Stimulated activated CD4-positive, alpha-beta T cell treated with anti-CD3 and anti-CD28 coated beads, TNF-alpha, amount 100 ng/mL, for 4 hours (primary cell): ENCODE results near the gene AFAP1.

Experiments
- DNase-seq, 3 experiments: peaks; one replicate each; pipeline ENCODE4 v3.0.0-alpha.2; 2020; ENCODE audit warnings: low read depth in 3 of 3

Gene AFAP1

DNA sequence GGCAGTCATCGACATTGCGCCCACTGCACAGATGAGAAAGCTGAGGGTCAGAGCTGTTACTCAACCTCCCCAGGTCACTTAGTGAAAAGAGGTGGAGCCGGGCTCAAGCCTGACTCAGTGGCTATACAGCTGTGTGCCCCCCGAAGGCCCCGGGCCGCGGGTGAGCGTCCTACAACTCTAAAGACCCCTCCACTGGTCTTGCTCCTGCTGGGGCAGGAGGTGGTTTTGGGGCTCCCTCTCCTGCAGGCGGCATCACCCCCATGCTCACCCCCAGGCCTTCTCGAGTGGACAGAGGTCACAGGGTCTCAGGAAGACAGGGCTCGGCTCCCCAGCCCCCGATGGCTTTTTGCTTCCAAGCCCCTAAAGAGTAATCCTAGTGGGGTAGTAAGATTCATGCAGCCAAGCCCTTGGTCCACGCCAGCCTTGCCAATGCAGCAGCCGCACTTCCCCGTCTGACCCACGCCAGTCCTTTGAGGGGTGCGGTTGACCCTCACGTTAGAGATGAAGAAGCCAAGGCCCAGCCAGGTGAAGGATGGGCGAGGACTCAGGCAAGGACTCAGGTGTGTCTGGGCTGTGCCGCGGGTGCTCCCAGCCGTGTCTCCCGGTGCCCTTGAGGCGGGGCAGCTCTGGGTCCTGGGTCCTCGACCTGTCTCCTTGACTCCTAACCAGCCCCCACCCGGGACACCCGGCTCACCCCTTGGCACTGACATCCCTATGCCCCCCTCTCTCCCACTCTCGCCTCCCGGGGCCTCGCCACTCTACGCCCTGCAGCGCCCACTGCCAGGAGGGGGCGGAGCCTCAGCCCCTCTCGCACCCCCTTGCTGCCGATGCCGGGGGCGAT lies 200.4 kb downstream of the AFAP1 start:
- DNase-seq, result no peak

- no peak for DNase-seq
These were observed 201.1 kb downstream of the AFAP1 start for GRCh38 chr4:7738458-7739076.

GRCh38 chr4:7737752-7738457 lies 201.8 kb downstream of the AFAP1 start:
- DNase-seq, result no peak

- DNase-seq, result no peak
These were observed 202.4 kb downstream of the AFAP1 start for GRCh38 chr4:7737268-7737645.

GRCh38 chr4:7736436-7737267 lies 203.0 kb downstream of the AFAP1 start:
- no peak for DNase-seq

DNA sequence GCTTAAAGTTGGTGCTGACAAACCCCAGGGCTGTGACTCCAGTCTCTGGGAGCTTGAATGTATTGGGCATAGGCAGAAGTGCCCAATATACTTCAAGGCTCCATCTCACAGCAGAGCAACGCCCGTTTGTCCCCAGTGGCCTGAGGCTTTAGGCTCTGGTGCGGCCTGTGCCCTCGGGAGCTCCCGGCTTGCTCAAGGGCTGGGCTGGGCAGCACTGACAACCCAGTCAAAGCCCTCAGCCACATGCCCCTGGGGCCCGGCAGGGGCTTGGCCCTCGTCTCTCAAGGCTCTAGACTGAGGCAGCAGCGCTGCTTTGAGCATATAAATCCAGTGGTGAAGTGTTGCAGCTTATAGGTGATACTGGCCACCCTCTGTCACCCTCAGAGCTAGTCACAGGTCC lies 203.7 kb downstream of the AFAP1 start:
- DNase-seq, result no peak

DNA sequence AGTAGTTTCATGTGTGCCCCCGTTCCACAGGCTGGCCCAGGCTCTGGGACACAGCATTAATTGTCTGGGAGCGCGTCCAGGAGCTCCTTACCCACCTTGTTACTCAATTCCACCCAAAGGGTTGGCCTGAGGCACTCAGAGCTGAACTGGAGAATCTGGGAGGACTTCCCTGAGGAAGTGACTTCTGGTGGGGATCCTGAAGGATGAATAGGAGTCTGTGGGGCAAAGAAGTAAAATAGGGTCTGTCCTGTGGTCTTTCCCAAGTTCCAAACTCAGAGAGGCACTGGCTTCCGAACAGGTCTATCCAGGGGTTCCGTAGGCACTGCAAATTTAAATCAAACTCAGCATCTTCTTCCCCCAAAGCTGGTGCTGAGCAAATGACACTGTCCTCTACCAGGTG lies 204.3 kb downstream of the AFAP1 start:
- DNase-seq, result no peak

GRCh38 chr4:7734651-7735260 lies 204.9 kb downstream of the AFAP1 start:
- DNase-seq, result no peak

- DNase-seq, result no peak
These were observed 205.6 kb downstream of the AFAP1 start for GRCh38 chr4:7733801-7734650.

GRCh38 chr4:7733201-7733600 lies 206.5 kb downstream of the AFAP1 start:
- DNase-seq, result no peak

GRCh38 chr4:7732263-7732662 lies 207.4 kb downstream of the AFAP1 start:
- DNase-seq, result no peak

DNA sequence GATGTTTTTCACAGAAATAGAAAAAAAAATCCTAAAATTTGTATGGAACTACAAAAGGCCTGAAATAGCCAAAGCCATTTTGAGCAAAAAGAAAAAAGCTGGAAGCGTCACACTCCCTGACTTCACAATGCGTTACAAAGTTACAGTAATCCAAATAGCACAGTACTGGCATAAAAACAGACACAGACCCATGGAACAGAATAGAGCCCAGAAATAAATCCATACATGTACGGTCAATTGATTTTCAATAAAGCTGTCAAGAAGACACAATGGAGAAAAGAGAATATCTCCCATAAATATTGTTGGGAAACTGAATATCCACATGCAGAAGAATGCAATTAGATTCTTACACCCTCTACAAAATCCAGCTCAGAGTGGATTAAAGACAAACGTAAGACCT lies 208.2 kb downstream of the AFAP1 start:
- DNase-seq, result no peak

GRCh38 chr4:7727749-7728148 lies 211.9 kb downstream of the AFAP1 start:
- DNase-seq, result no peak

GRCh38 chr4:7726665-7727413 lies 212.8 kb downstream of the AFAP1 start:
- DNase-seq, result no peak

DNA sequence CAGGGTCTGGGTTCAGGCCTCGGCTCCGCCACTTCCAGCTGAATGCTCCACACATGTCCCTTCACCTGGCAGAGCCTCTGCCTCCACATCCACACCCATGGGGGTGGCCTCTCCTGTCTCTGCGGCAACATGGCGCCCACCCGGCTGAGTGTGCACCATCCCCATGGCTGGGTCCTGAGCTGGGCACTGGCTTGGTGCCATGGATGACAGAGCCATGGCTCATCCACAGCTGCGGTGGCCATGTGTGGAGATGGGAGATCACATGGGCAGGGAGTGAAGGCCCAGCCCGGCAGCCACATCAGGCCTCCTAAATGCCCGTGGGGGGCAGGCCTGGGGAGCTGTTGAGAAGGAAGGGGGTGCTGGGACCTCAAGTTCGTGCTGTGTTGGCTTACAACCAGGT lies 213.7 kb downstream of the AFAP1 start:
- DNase-seq, result no peak

GRCh38 chr4:7723625-7724024 lies 216.0 kb downstream of the AFAP1 start:
- no peak for DNase-seq

DNA sequence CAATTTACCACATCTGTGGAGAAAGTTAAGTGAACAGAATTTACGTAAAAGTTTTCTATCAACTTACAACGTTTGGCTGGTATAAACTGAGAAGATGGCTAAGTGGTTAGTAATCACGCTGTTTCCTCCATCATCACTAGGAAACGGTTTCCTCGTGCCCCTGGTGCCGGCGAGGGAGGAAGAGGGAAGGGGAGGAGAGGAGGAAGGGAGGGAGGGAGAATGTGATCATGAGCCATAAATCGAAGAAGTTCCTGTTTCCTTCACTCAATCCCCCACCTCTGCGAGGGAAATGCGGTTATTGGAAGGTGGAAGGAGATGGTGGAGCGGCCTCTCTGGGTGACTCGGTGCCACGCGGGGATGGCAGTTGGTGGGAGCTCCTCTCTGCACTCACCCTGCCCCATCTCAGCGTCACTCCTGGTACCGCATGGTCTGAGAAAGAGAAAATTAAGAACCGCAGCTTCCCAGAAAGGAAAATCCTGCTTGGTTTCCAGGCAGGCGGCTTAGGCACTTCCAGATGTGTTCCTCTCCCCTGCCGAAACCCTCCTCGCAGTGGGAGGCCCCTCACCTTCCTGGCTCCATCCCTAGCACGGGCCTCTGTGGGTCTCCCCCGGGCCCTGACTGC lies 216.8 kb downstream of the AFAP1 start:
- no peak for DNase-seq

DNA sequence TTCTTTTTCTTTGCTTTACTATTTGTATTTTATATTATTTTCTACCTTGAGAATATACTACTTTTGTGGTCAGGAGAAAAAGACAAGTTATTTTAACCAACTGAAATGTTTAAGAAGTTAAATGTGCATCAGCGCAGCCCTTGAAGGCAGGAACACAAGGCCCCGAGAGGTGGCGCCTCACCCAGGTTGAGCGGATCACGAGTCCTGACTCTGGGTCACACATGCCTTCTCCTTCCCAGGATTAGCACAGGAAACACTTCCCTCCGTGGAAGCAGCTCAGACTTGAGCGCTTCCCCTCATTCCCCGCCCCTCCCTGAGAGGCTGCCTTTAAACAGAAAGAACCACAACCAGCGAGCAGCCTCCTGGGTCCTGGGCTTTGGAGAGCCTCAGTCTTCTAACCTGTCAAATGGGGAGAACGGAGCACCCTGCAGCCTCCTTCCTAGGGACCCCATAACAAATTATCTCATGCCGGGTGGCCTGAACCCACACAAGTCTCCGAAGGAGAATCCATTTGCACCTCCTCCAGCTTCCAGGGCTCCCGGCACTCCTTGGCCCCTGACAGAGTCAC lies 217.6 kb downstream of the AFAP1 start:
- no peak for DNase-seq
